ENCODE results near the gene MUSK. TPM values are rescaled to one million over a fixed set of nuclear protein-coding genes. Genes with fewer than 3 reads are reported as not detected.
A peak's percentile ranks its signal among the peaks of the same experiment; 100 is the strongest.

The MUSK gene
- total and polyA plus RNA-seq, 2 of the 4 experiments (the other 2 are of a cell fraction): 0.07 to 0.18 TPM

DNA sequence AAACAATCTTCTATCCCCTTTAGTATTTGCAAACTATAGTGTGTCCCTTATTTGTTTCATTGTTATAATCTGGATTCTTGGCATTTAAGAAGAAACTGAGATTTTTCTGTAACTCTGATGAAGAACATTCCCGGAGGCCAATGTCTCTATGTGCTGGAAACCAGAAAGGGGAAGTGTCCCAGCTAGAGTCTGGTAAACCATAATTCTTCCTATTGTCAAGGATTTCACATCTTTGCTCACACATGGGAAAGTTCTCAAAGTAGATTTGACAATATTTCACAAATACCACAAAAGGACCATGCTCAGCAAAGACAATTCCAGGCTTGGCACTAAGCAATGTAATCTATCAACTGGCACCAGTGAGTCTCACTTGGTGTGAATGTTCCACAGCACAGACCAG, 146.8 kb downstream of the MUSK start:
- Histone ChIP-seq H3K14ac (replicated peaks; ENCODE audit: low read depth, low read length) (peak overlapping the region; percentile 24; the same call in 1 of the 2 replicates), H3K23ac (ENCODE audit: low read depth, low read length) (peak overlapping the region; percentile 56; the same call in 1 of the 2 replicates), H3K4ac (ENCODE audit: low read depth, low read length) (peak overlapping the region; percentile 26; the same call in 1 of the 2 replicates), H3K9me3 (ENCODE audit: control insufficient read depth, insufficient read depth, low read length) (no peaks in the 10 kb centered on the region), H2BK20ac (ENCODE audit: low read depth, low read length) (peak overlapping the region; percentile 26), H3K36me3 (ENCODE audit: control insufficient read depth, insufficient read depth, low read length) (no peaks in the 10 kb centered on the region), H3K9ac (ENCODE audit: low read depth, low read length) (no peak overlapping the region), H4K20me1 (ENCODE audit: insufficient read depth, low read length) (no peaks in the 10 kb centered on the region), H2AFZ (replicated peaks; ENCODE audit: low read length, poor library complexity) (no peak overlapping the region), H4K91ac (ENCODE audit: insufficient read depth, low read depth, low read length) (no peak overlapping the region; the same call in 1 of the 2 replicates), H3K56ac (ENCODE audit: extremely low read depth, insufficient read depth, low read length) (no peak overlapping the region), H2BK5ac (ENCODE audit: low read depth, low read length, poor library complexity, severe bottlenecking) (no peak overlapping the region), H3K27me3 (ENCODE audit: control insufficient read depth, insufficient read depth, low read length) (no peaks in the 10 kb centered on the region), H2BK120ac (ENCODE audit: low read depth, low read length) (no peak overlapping the region; the same call in 1 of the 2 replicates), H3K4me3 (ENCODE audit: insufficient read depth, low read depth, low read length) (no peak overlapping the region), H3K4me2 (ENCODE audit: low read depth, low read length) (no peak overlapping the region), H3K79me1 (ENCODE audit: low read depth in 1 of 2, low read length in 2 of 2) (no peaks in the 10 kb centered on the region), H4K8ac (ENCODE audit: low read depth in 2 of 2, low read length in 2 of 2) (peak overlapping the region in 1 of 2 experiments; percentile 11; a peak in 2 of 4 replicates), H2AK9ac (replicated peaks; ENCODE audit: low read depth, low read length, poor library complexity) (no peak overlapping the region), H4K5ac (ENCODE audit: low read depth, low read length) (peak overlapping the region; percentile 25; the same call in 1 of the 2 replicates), H3K27ac (ENCODE audit: insufficient read depth, low read length) (no peak overlapping the region), H2BK15ac (ENCODE audit: low read depth, low read length) (peak overlapping the region; percentile 24; the same call in 1 of the 3 replicates), H3K9me1 (ENCODE audit: insufficient read depth, low read length) (no peaks in the 10 kb centered on the region; the same call in 1 of the 2 replicates), H3K4me1 (ENCODE audit: control insufficient read depth, insufficient read depth, low read length) (no peaks in the 10 kb centered on the region), H2AK5ac (ENCODE audit: low read depth, low read length) (peak overlapping the region; percentile 51), H3K18ac (ENCODE audit: low read depth, low read length) (peak overlapping the region; percentile 20; the same call in 1 of the 2 replicates)
- CTCF ChIA-PET: no interaction called here
- POLR2A ChIA-PET (ENCODE audit: unreplicated experiment): no interaction called here
- in situ Hi-C loops (cut with MboI; ENCODE audit: low sequenced_read_pairs): no loop called here
- ATAC-seq (ENCODE audit: low read depth) (no peak), DNase-seq (no peak)
- intact Hi-C loops (cut with micrococcal nuclease): no loop called here
- dilution Hi-C loops (cut with HindIII; ENCODE audit: low sequenced_read_pairs, unreplicated experiment): loop anchor here (25.0 kb wide), 1 partner anchor 103 kb away; no protein-coding TSS in a partner anchor
- no CpG with 5 or more reads among the region's 1 CpG for WGBS, 2 experiments (ENCODE audit: extremely low coverage in 2 of 2, insufficient read length in 1 of 2)
- TF ChIP-seq SMC3 (IDR thresholded peaks at IDR 0.05; ENCODE audit: low read depth, low read length): no peak
- no peak for TF ChIP-seq CEBPB (IDR thresholded peaks at IDR 0.05; ENCODE audit: low read depth, low read length)
- TF ChIP-seq, protein P1, sequence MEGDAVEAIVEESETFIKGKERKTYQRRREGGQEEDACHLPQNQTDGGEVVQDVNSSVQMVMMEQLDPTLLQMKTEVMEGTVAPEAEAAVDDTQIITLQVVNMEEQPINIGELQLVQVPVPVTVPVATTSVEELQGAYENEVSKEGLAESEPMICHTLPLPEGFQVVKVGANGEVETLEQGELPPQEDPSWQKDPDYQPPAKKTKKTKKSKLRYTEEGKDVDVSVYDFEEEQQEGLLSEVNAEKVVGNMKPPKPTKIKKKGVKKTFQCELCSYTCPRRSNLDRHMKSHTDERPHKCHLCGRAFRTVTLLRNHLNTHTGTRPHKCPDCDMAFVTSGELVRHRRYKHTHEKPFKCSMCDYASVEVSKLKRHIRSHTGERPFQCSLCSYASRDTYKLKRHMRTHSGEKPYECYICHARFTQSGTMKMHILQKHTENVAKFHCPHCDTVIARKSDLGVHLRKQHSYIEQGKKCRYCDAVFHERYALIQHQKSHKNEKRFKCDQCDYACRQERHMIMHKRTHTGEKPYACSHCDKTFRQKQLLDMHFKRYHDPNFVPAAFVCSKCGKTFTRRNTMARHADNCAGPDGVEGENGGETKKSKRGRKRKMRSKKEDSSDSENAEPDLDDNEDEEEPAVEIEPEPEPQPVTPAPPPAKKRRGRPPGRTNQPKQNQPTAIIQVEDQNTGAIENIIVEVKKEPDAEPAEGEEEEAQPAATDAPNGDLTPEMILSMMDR (conservative IDR thresholded peaks at IDR 0.05; ENCODE audit: low read depth, low read length): no peak
- TF ChIP-seq, protein P2, sequence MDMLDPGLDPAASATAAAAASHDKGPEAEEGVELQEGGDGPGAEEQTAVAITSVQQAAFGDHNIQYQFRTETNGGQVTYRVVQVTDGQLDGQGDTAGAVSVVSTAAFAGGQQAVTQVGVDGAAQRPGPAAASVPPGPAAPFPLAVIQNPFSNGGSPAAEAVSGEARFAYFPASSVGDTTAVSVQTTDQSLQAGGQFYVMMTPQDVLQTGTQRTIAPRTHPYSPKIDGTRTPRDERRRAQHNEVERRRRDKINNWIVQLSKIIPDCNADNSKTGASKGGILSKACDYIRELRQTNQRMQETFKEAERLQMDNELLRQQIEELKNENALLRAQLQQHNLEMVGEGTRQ (IDR thresholded peaks at IDR 0.05; ENCODE audit: low read depth, low read length): no peak
- no TSS peak for BruUV-seq (replicated peaks)

All from IMR-90 (cell line).